AG04449 (cell line): ENCODE data around the gene ZNF222.

Experiments
- CTCF ChIA-PET: fragments of 350-600 bp; formaldehyde crosslinking; extraction: SDS; loops from one replicate; lab custom pipeline; 2021; ENCODE audit warnings: antibody characterized with exemption; lab: Yijun Ruan, JAX
- POLR2A ChIA-PET: fragments of 400-600, 350-600 bp; formaldehyde crosslinking; extraction: SDS; loops from one replicate; lab custom pipeline; 2020; ENCODE audit warnings: antibody characterized with exemption, inconsistent platforms; lab: Yijun Ruan, JAX
- DNase-seq: peaks from one replicate; pipeline ENCODE4 v3.0.0-alpha.2; 2010; ENCODE audit warnings: low read depth, low spot score
- H3K4me3 ChIP-seq: 2 replicates; pipeline ENCODE4 v1.5.1; 2011; ENCODE audit warnings: low read depth, mild to moderate bottlenecking, control low read depth, low read length
- CTCF ChIP-seq: IDR thresholded peaks from one replicate; pipeline ENCODE4 v1.5.1; 2011; ENCODE audit warnings: mild to moderate bottlenecking, moderate library complexity, low read length, control low read depth, inconsistent platforms; ENCODE audit not compliant: insufficient read depth; ENCODE audit errors: missing control alignments

ZNF222 gene

GRCh38 chr19:44007473-44007872, 17.7 kb upstream of the ZNF222 start:
- no peak for DNase-seq

GRCh38 chr19:44010468-44010867, 14.7 kb upstream of the ZNF222 start:
- no peak overlapping the region for H3K4me3 ChIP-seq
- POLR2A ChIA-PET: no interaction called here
- no peak for TF ChIP-seq CTCF
- DNase-seq: no peak
- CTCF ChIA-PET: interaction anchor here (1.0 kb wide), 1 partner anchor 9 kb away, joined by 3 read pairs; no protein-coding TSS in a partner anchor

More at GRCh38 chr19:44007473-44007872, 17.7 kb upstream of the ZNF222 start:
- ChIA-PET CTCF (interaction anchor here (1.0 kb wide), 1 partner anchor 21 kb away, joined by 3 read pairs; no protein-coding TSS in a partner anchor), POLR2A (no interaction called here)
- no peak for TF ChIP-seq CTCF
- no peak overlapping the region for H3K4me3 ChIP-seq

- TF ChIP-seq CTCF: no peak
- ChIA-PET POLR2A (no interaction called here), CTCF (interaction anchor here (1.1 kb wide), 1 partner anchor 9 kb away, joined by 3 read pairs; no protein-coding TSS in a partner anchor)
- H3K4me3 ChIP-seq: no peak overlapping the region
- DNase-seq: no peak
Observed at GRCh38 chr19:44019498-44019897, 5.7 kb upstream of the ZNF222 start.

GRCh38 chr19:44021221-44021620, 4.0 kb upstream of the ZNF222 start:
- no peak for TF ChIP-seq CTCF
- no peak overlapping the region for H3K4me3 ChIP-seq
- POLR2A ChIA-PET: no interaction called here
- CTCF ChIA-PET: no interaction called here
- DNase-seq: no peak

GRCh38 chr19:44024900-44025216, 321 bp upstream of the ZNF222 start:
- ChIA-PET CTCF (interaction anchor here (1.2 kb wide), 1 partner anchor 23 kb away, joined by 4 read pairs; no protein-coding TSS in a partner anchor), POLR2A (interaction anchor here (1.1 kb wide), 1 partner anchor 90 kb away, joined by 4 read pairs; the partner anchor contains the start of gene ZNF45)
- H3K4me3 ChIP-seq: peak overlapping the region; percentile 90
- DNase-seq: no peak
- no peak for TF ChIP-seq CTCF

- CTCF ChIA-PET: no interaction called here
- no peak for DNase-seq
Observed at GRCh38 chr19:44026622-44027021, 1.4 kb downstream of the ZNF222 start.

More at GRCh38 chr19:44026622-44027021, 1.4 kb downstream of the ZNF222 start:
- H3K4me3 ChIP-seq: no peak overlapping the region
- TF ChIP-seq CTCF: no peak
- POLR2A ChIA-PET: no interaction called here
